ENCODE measurements around the gene CEBPZOS.
A peak's percentile ranks its signal among the peaks of the same experiment; 100 is the strongest.
"Not testable (repeated sequence)": the region's sequence is repeated elsewhere in the genome, so short reads cannot be mapped to it uniquely, and the experiment has no call there.

Gene CEBPZOS

DNA sequence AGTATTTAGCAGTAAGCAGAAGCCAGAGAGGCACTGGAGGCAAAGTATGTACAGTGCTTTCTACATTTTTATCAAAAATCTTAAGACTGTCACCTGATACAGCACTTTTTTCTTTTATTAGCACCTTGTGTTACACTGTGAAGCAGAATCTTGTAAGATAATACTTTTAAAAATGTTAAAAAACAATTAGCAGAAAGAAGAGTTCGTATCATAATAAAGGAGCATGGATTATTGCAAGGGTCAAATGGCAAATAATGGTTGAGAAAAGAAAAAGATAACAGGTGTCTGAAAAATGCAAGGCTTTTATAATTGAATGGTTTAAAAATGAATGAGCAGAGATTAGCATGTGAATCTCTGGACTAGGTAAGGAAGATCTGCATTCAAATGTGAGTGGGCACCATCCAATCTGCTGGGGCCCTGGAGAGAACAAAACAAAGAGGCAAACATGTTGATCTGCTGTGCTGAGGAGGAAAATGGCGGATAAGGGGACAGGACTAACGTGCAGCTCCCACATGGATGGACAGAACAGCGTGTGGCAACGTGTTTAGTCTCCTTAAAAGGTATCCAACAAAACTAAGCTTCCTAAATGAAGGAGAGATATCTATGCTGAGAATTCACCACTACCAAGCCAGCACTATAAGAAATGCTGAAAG is 9.5 kb downstream of the CEBPZOS start:
- TF ChIP-seq, protein P1, sequence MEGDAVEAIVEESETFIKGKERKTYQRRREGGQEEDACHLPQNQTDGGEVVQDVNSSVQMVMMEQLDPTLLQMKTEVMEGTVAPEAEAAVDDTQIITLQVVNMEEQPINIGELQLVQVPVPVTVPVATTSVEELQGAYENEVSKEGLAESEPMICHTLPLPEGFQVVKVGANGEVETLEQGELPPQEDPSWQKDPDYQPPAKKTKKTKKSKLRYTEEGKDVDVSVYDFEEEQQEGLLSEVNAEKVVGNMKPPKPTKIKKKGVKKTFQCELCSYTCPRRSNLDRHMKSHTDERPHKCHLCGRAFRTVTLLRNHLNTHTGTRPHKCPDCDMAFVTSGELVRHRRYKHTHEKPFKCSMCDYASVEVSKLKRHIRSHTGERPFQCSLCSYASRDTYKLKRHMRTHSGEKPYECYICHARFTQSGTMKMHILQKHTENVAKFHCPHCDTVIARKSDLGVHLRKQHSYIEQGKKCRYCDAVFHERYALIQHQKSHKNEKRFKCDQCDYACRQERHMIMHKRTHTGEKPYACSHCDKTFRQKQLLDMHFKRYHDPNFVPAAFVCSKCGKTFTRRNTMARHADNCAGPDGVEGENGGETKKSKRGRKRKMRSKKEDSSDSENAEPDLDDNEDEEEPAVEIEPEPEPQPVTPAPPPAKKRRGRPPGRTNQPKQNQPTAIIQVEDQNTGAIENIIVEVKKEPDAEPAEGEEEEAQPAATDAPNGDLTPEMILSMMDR (IDR thresholded peaks at IDR 0.05; ENCODE audit: low read length, missing control alignments): no peak
- DNase-seq (ENCODE audit: low read depth): no peak
- H3K4me3 ChIP-seq (replicated peaks; ENCODE audit: low read depth, low read length): no peak overlapping the region

GRCh38 chr2:37206760-37207159 is 10.5 kb downstream of the CEBPZOS start:
- not testable (repeated sequence) for H3K4me3 ChIP-seq (replicated peaks; ENCODE audit: low read depth, low read length); DNase-seq (ENCODE audit: low read depth)

GRCh38 chr2:37211212-37211611 is 14.9 kb downstream of the CEBPZOS start:
- TF ChIP-seq, protein P1 (IDR thresholded peaks at IDR 0.05; ENCODE audit: low read length, missing control alignments): no peak
- no peak for DNase-seq (ENCODE audit: low read depth)
- no peak overlapping the region for H3K4me3 ChIP-seq (replicated peaks; ENCODE audit: low read depth, low read length)

DNA sequence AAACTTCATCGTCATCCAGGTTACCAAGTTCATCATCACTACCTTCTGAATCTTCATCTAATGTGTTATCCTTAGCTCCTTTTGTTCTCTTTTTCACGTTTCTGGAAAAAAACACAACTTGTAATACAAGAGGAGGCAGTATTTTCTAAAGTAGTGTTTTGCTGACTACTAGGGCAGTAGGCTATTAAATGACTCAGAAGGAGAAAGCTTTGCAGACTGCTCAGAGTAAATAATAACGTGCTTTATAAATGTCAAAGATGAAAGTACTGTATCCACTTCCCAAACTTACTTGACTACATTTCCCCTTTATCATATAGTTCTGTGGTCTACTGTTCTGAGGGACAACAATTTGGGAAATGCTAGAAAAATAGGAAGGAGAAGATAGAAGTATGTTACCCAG is 15.6 kb downstream of the CEBPZOS start:
- DNase-seq (ENCODE audit: low read depth): no peak
- H3K4me3 ChIP-seq (replicated peaks; ENCODE audit: low read depth, low read length): no peak overlapping the region
- TF ChIP-seq, protein P1 (IDR thresholded peaks at IDR 0.05; ENCODE audit: low read length, missing control alignments): no peak

DNA sequence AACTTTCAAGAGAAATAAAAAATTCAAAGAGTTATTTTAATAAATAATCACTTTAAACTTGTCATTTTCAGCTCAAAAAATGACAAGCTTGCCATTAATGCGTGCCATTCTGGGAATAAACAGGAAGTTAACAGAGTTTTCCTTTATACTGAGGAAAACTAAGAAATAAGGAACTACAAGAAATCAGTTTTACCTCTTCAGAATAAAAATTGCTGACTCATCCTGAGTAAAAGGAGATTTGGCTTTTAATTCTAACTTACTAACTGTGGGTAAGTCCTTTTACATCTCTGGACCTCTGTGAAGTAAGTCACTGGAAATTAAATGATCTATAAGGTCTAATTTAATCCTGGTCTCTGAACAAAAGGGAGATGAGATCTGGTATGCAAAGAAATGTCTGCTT is 19.0 kb downstream of the CEBPZOS start:
- TF ChIP-seq, protein P1 (IDR thresholded peaks at IDR 0.05; ENCODE audit: low read length, missing control alignments): no peak
- DNase-seq (ENCODE audit: low read depth): peak; percentile 30
- no peak overlapping the region for H3K4me3 ChIP-seq (replicated peaks; ENCODE audit: low read depth, low read length)

DNA sequence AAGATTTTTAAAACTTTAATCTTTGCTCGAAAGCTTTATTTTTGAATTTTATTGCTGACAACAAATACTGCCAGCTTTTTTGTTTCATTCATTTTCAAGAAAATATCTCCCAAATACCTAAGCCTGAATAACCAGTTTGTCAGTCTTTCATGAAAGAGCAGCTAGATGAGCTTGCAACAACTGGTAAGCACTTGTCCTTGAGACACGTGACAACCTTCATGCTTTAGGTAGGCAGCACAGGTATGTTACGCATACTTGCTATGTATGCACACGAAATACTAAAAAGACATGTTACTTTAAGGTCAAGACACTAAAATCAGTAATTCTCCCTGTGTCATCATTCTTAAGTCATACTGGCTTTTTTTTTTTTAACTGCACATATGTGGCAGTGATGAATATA is 22.8 kb downstream of the CEBPZOS start:
- no peak for DNase-seq (ENCODE audit: low read depth)
- TF ChIP-seq, protein P1 (IDR thresholded peaks at IDR 0.05; ENCODE audit: low read length, missing control alignments): no peak
- no peak overlapping the region for H3K4me3 ChIP-seq (replicated peaks; ENCODE audit: low read depth, low read length)

GRCh38 chr2:37223131-37223530 is 26.8 kb downstream of the CEBPZOS start:
- H3K4me3 ChIP-seq (replicated peaks; ENCODE audit: low read depth, low read length): no peak overlapping the region
- no peak for DNase-seq (ENCODE audit: low read depth)
- TF ChIP-seq, protein P1 (IDR thresholded peaks at IDR 0.05; ENCODE audit: low read length, missing control alignments): no peak

Data from fibroblast of pulmonary artery (primary cell).